ENCODE data around the gene TNS1. TPM values are rescaled to one million over a fixed set of nuclear protein-coding genes. Genes with fewer than 3 reads are reported as not detected.
A peak's percentile ranks its signal among the peaks of the same experiment; 100 is the strongest.

The TNS1 gene
- total RNA-seq, 1 donor from 2014 or later, result 0.24 TPM

- Histone ChIP-seq H3K4me2 (no peak overlapping the region), H3K9me3 (ENCODE audit: low read depth) (no peaks in the 10 kb centered on the region), H3K4me3 (no peak overlapping the region), H3F3A (ENCODE audit: low read depth) (peaks cover 6% of the 10 kb centered on the region), H3K79me2 (ENCODE audit: low read depth) (no peaks in the 10 kb centered on the region), H3K27ac (no peak overlapping the region), H3K27me3 (no peaks in the 10 kb centered on the region), H2AFZ (replicated peaks) (no peak overlapping the region), H3K9ac (no peak overlapping the region), H3K36me3 (no peaks in the 10 kb centered on the region), H4K20me1 (ENCODE audit: low read depth) (no peaks in the 10 kb centered on the region), H3K4me1 (peaks cover 11% of the 10 kb centered on the region)
- TF ChIP-seq EZH2phosphoT487 (IDR thresholded peaks at IDR 0.05) (no peak), CTCF (IDR thresholded peaks at IDR 0.05) (no peak), EZH2 (IDR thresholded peaks at IDR 0.05) (no peak)
- Mint-ChIP-seq H3K36me3 (no peaks in the 10 kb centered on the region), H3K4me3 (no peak overlapping the region), H3K27me3 (ENCODE audit: insufficient read depth, low read depth) (peaks cover 12% of the 10 kb centered on the region), H3K9me3 (no peaks in the 10 kb centered on the region), H3K27ac (no peak overlapping the region), H3K4me1 (peaks cover 11% of the 10 kb centered on the region)
- DNase-seq (ENCODE audit: low spot score), result no peak
Measured at GRCh38 chr2:217958206-217958883, 44.5 kb downstream of the TNS1 start.

DNA sequence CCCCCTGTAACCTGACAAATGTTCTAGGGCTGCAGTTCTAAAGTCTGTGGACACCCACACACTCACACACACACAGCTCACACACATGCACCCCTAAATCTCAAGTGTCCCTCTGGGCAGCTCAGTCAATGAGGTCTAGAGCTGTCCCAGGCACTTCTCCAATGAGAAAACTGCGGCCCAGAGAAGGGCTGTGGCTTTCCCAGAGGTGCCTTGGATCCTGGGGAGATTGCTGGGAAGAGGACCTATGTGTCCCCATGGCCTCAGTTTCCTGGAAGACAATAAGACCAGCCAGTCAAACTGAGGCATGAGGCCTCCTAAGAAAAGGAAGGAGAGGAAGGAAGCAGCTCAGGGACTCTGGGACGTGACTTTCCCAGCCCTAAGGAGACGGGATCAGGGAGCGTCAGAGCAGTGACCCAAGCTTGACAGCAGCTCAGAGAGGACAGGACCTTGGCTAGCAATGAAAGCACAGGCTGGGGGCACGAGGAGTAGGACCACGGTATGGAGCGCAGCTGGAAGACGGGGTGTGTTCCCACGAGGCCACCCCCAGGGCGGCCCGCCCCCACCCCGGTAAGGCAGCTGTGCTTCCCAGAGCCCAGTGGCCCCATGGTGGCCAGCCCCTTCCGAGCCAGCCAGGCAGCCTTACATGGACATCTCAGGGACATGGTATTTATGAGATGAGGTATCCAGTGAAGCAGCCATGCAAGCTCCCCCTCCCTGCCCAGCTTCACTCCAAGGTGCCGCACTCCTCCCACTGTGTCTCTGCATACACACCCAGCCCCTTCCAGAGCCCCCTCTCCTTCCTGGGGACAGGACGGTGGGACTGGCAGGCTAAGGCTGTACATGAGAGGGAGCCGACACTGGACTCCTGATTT is 46.0 kb downstream of the TNS1 start:
- Histone ChIP-seq H3F3A (ENCODE audit: low read depth) (peaks cover 6% of the 10 kb centered on the region), H3K9me3 (ENCODE audit: low read depth) (no peaks in the 10 kb centered on the region), H3K4me1 (peaks cover 11% of the 10 kb centered on the region), H3K36me3 (no peaks in the 10 kb centered on the region), H3K79me2 (ENCODE audit: low read depth) (no peaks in the 10 kb centered on the region), H3K27me3 (no peaks in the 10 kb centered on the region), H2AFZ (replicated peaks) (no peak overlapping the region), H3K27ac (no peak overlapping the region), H3K9ac (no peak overlapping the region), H3K4me2 (no peak overlapping the region), H4K20me1 (ENCODE audit: low read depth) (no peaks in the 10 kb centered on the region), H3K4me3 (no peak overlapping the region)
- Mint-ChIP-seq H3K4me3 (no peak overlapping the region), H3K27ac (peak overlapping the region; percentile 12), H3K4me1 (peaks cover 10% of the 10 kb centered on the region), H3K36me3 (no peaks in the 10 kb centered on the region), H3K27me3 (ENCODE audit: insufficient read depth, low read depth) (peaks cover 9% of the 10 kb centered on the region), H3K9me3 (no peaks in the 10 kb centered on the region)
- no peak for TF ChIP-seq EZH2phosphoT487 (IDR thresholded peaks at IDR 0.05)
- DNase-seq (ENCODE audit: low spot score), result no peak

- peaks cover 10% of the 10 kb centered on the region for H3K27me3 Mint-ChIP-seq (ENCODE audit: insufficient read depth, low read depth)
- Histone ChIP-seq H3K9ac (no peak overlapping the region), H3K4me2 (no peak overlapping the region), H3K27me3 (no peaks in the 10 kb centered on the region), H3K4me1 (peaks cover 4% of the 10 kb centered on the region), H3K27ac (no peak overlapping the region), H3K9me3 (ENCODE audit: low read depth) (no peaks in the 10 kb centered on the region), H2AFZ (replicated peaks) (no peak overlapping the region), H3K79me2 (ENCODE audit: low read depth) (no peaks in the 10 kb centered on the region), H3K36me3 (no peaks in the 10 kb centered on the region), H4K20me1 (ENCODE audit: low read depth) (no peaks in the 10 kb centered on the region), H3K4me3 (no peak overlapping the region), H3F3A (ENCODE audit: low read depth) (no peaks in the 10 kb centered on the region)
- H3K4me1 Mint-ChIP-seq, result peaks cover 3% of the 10 kb centered on the region
- DNase-seq (ENCODE audit: low spot score), result no peak
- H3K36me3 Mint-ChIP-seq, result no peaks in the 10 kb centered on the region
- H3K4me3 Mint-ChIP-seq, result no peak overlapping the region
- H3K9me3 Mint-ChIP-seq, result no peaks in the 10 kb centered on the region
- TF ChIP-seq CTCF (IDR thresholded peaks at IDR 0.05) (no peak), EZH2 (IDR thresholded peaks at IDR 0.05) (no peak), EZH2phosphoT487 (IDR thresholded peaks at IDR 0.05) (no peak)
- peak overlapping the region; percentile 29 for H3K27ac Mint-ChIP-seq
Measured at GRCh38 chr2:217955881-217956493, 46.8 kb downstream of the TNS1 start.
